Inflammatory macrophage treated with lipopolysaccharide for 1 hour (primary cell): Measurements from ENCODE around the gene CLEC2B.
A peak's percentile ranks its signal among the peaks of the same experiment; 100 is the strongest.
"Not testable (repeated sequence)": the region's sequence is repeated elsewhere in the genome, so short reads cannot be mapped to it uniquely, and the experiment has no call there.

Source experiments
- DNase-seq, 2 donors: peaks; one replicate each; pipeline ENCODE4 v3.0.0-alpha.2; 2020 to 2022

The CLEC2B gene

DNA sequence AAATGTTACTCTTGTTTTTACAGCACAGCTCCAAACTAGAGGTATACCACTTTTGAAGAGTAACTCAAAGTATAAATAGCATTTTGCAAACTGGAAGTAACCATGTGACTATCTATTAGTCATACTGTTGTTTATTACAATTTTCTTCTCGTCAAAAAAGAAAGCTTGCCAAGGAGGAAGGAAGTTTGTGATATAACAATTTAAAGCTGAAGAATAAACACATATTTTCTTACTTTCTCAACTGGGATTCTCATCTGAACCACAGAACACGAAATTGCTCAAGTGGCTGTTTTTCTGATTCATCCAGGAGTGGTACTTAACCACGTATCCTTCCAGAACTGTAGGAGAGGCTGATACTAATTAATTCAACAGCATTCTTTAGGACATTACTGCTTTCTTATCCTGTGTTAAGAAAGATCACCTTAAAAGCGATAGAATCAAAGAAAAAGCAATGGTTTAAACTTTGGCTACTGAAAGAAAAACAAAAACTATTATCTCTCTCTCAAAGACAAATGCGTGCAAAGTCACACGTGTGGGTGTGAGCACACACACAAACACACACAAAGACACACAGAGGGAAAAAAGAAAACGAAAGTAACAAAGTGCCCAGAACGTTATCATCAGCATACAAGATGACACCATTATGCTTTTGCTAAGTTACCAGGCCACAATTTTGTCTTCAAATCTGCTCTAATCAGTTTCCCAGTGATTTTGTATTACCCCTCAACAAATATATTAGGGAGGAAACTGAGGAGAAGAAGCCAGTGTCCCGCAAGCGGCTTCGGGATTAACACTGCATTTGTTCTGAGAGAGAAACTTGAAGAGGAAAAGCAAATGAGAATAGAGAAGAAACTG, at the start of gene CLEC2B:
Gene CLEC2B, minus strand, starts transcription at position 48 of the 855 bp plus-strand sequence.
- DNase-seq: peak; percentile 69 to 78

DNA sequence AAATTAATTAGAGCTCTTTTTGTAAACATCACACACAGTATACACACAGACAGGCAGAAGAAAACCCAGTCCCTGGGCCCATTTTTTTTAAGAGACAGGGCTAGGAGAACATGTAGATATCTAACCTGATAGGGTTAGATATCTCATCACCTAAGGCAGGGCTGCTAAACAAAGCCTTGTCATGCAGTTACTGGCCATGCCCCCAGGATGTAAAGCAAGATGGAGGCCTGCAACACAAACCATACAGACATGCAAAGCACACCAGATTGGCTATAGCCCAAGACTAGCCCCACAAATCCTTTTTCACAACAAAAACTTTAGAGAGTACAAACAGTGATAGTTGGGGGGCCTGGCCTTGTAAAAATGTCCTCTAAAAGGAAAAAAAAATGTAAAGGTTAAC, 42.6 kb upstream of the CLEC2B start:
- DNase-seq: no peak

DNA sequence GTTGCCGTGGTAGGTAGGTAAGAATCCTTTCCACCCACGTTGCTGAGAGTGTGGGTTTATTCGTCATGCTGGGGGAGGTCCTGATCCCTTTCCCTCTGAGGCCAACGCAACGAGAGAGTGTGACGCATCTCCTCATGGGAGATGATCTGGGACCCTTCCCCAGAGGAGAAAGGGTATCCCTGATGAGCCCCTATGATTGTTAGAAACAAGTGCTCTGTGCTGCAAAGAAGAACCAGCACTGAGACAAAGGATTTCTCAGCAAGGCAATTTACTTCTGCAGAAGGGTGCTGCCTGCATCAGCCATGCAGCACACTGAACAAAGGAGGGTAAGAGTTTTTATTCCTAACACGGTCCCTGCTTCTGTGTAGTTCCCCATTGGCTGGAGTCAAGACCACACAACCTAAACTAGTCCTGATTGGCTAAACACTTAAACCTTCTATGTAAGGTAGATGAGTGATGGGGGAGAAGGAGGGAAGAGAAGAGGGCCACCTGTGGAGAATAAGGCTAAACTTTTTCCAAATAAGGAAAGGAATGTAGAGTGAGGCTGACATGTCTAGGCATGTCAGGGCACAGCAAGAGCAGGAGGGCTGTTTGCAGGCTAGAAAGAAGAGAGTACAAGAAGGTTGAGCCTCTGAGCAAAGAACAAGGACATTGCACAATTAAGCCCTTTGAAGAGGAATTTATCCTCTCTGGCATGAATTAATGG, 41.7 kb upstream of the CLEC2B start:
- no peak for DNase-seq

- no peak for DNase-seq
Measured at GRCh38 chr12:9909724-9910123, 40.6 kb upstream of the CLEC2B start.

DNA sequence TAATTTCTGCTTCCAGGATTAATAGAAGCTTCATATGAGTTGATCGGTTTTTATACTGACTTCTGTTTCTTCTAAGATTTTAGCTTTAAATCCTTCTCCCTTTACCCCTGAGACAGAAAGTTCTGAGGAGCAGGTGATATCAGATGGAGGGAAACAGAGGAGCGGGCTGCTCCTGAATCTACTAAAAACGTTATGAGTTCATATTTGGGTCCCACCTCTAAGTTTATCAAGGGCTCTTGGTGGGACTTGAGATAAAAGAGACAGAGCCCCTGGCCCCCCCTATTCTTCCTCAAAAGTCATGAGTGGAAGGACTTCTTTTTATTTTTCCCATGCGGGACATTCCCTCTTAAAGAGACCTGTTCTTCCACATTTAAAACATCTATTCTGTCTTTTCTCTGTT, 39.2 kb upstream of the CLEC2B start:
- DNase-seq: no peak

GRCh38 chr12:9907769-9908168, 38.6 kb upstream of the CLEC2B start:
- DNase-seq: no peak

- peak; percentile 3 to 9 for DNase-seq
Measured at GRCh38 chr12:9906873-9907272, 37.7 kb upstream of the CLEC2B start.

DNA sequence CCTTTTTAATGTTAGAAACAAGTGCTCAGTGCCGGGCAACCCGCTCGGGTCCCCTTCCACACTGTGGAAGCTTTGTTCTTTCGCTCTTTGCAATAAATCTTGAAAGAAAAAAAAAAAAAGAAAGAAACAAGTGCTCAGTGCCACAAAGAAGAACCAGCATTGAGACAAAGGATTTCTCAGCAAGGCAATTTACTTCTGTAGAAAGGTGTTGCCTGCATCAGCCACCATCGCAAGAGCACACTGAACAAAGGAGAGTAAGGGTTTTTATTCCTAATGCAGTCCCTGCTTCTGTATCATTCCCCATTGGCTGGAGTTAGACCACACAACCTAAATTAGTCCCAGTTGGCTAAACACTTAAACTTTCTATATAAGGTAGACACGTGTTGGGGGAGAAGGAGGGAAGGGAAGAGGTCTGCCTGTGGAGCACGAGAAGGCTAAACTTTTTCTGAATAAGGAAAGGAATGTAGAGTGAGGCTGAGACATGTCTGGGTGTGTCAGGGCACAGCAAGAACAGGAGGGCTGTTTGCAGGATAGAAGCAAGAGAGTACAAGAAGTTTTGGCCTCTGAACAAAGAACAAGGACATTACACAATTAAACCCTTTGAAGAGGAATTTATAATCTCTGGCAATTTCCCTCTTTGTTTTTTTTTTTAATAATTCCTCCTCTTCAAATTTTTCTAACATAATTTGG, 33.5 kb upstream of the CLEC2B start:
- DNase-seq: no peak

- DNase-seq: no peak
Measured at GRCh38 chr12:9900930-9901329, 31.8 kb upstream of the CLEC2B start.

- no peak for DNase-seq
Measured at GRCh38 chr12:9899209-9899608, 30.1 kb upstream of the CLEC2B start.

- DNase-seq: no peak
Measured at GRCh38 chr12:9897535-9897934, 28.4 kb upstream of the CLEC2B start.

DNA sequence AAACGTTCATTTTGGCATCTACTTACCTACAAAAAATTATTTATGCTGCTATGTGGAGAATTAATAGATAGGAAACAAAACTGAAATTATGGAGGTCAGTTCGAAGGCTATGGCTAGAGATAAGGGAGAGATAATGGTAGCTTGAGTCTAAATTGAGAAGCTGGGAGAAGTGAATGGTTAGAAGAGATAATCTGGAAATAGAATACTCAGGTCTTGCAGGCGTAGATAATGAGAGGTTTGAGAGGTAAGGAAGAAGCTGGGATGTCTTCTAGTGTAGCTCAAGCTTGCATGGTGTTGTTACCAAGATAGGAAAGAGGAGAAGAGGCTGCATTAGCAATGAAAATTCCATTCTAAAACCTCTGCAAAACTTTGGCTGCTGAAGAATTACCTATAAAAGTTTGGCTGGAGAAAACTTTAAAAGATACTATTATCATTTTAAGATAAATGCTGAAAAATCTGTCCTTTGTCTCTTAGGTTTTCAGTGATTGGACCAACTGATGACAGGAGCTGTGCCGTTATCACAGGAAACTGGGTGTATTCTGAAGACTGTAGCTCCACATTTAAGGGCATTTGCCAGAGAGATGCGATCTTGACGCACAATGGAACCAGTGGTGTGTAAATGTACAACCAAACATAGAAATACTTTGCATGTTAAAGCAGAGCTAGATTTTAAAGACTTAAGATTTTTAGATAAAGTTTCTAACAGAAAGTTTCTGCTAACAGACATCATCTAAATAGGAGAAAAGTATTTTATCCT, 26.2 kb upstream of the CLEC2B start:
- no peak for DNase-seq

GRCh38 chr12:9888665-9889273, 19.6 kb upstream of the CLEC2B start:
- no peak for DNase-seq

GRCh38 chr12:9883175-9883574, 14.0 kb upstream of the CLEC2B start:
- DNase-seq: no peak

- no peak for DNase-seq
Measured at GRCh38 chr12:9881988-9882387, 12.8 kb upstream of the CLEC2B start.

GRCh38 chr12:9881246-9881645, 12.1 kb upstream of the CLEC2B start, which contains the start of gene KLRF2:
KLRF2 (plus strand) TSS chr12:9881489; CDS start chr12:9881596, 107 bp downstream.
- no peak for DNase-seq

DNA sequence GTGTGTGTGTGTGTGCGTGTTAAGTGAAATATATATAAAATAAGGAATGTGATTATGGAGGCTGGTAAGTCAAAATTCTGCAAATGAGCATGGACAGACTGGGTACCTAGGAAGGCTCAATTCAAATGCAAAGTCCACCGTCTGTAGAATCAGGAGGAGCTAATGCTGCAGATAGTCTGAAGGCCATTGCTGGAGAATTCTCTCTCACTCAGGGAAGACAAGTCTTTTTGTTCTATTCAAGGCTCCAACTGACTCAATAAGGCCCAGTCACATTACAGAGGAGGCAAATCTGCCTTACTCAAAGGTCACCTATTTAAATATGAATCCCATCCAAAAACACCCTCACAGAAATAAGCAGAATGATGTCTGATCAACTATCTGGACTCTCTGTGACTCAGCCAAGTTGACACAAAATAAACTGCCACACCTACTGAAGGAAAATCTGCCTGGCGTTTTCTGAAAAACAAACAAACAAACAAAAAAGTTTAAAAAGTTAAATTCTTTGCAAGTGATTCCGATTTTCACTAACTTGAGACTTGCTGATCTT, 11.5 kb upstream of the CLEC2B start:
- DNase-seq: no peak

- not testable (repeated sequence) for DNase-seq
Measured at GRCh38 chr12:9876120-9876519, 7.0 kb upstream of the CLEC2B start.

DNA sequence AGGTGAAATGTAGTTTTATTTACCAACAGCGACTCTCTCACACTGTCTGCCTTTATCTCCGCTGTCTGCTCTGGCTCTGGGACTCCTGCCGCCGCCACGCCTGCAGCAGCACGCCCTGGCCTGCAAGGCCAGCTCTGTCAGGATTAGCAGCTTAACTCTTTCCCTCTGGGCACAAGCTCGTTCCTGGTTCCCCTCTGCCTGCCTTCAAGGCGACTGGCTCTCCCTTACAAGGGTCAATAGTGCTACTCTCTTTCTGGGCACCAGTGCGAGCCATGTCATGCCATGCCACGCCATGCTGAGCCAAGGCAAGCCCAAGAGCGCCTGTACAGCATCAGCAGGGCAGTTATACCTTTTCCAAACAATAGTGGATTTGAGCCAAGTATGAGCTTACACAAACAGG, 3.6 kb upstream of the CLEC2B start:
- no peak for DNase-seq

- DNase-seq: no peak
Measured at GRCh38 chr12:9872162-9872561, 3.0 kb upstream of the CLEC2B start.

DNA sequence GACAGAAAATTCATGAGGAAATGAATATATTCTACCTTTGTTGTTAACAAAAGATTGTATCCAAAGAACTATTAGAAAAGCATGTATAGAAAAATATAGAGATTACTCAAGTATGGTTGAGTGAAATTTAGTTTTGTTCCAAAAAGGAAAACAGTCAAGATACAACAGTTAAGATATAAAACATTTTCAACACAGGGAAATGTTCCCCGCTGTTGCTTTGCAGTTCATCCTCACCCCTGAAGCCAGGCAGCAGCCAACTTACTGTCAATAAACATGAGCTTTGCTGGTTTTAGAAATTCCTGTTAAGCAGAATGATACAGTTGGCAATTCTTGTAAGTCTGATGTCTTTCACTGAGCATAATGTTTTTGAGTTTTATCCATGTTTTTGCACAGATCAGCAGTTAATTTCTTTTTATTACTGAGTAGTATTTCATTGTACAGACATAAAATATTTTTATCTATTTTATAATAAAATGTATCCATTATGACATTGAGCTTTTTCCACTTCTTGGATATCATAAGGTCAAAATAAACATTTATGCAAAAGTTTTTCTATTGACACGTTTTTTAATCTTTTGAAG, 1.2 kb upstream of the CLEC2B start:
- peak in 1 of 2 donors; percentile 21 for DNase-seq

- no peak for DNase-seq
Measured at GRCh38 chr12:9868951-9869306, 225 bp downstream of the CLEC2B start.
